ENCODE results near the gene CCDC141. TPM values are rescaled to one million over a fixed set of nuclear protein-coding genes. Genes with fewer than 3 reads are reported as not detected.

The CCDC141 gene
- total RNA-seq, 1 experiment from 2014 or later: 0.30 TPM

- H3K36me3 ChIP-seq (ENCODE audit: control insufficient read depth in 1 of 2, insufficient read depth in 2 of 2, low read length in 2 of 2): no peaks in the 10 kb centered on the region
- POLR2A ChIA-PET: no interaction called here
- H3K27me3 ChIP-seq (ENCODE audit: insufficient read depth, low read length): no peaks in the 10 kb centered on the region
- H3K4me3 ChIP-seq (replicated peaks in 1 of 2; ENCODE audit: low read depth in 1 of 2, low read length in 2 of 2): no peak overlapping the region
- H3K4me2 ChIP-seq (ENCODE audit: low read length): no peak overlapping the region
- H3K27ac ChIP-seq (ENCODE audit: low read depth, low read length): no peak overlapping the region
- ATAC-seq: no peak
- H3K9me3 ChIP-seq (ENCODE audit: control insufficient read depth in 1 of 2, insufficient read depth in 1 of 2, low read depth in 1 of 2, low read length in 2 of 2): no peaks in the 10 kb centered on the region
- no peak for DNase-seq (ENCODE audit: low read depth, low spot score)
- H3K79me2 ChIP-seq (ENCODE audit: insufficient read depth, low read length): no peaks in the 10 kb centered on the region
- RAD21 ChIA-PET (ENCODE audit: low non-redundant PET in 1 of 2, low total read pairs in 2 of 2, uncharacterized antibody in 2 of 2, unreplicated experiment in 2 of 2): no interaction called here
- no peak overlapping the region for H2AFZ ChIP-seq (ENCODE audit: low read depth, low read length, poor library complexity, severe bottlenecking)
- BruUV-seq (replicated peaks): no TSS peak
- no peak overlapping the region for H3K9ac ChIP-seq (ENCODE audit: low read length)
- H3K9me2 ChIP-seq (ENCODE audit: insufficient read depth): no peaks in the 10 kb centered on the region
- intact Hi-C loops (cut with micrococcal nuclease): no loop called here
- TF ChIP-seq POLR2A (IDR thresholded peaks at IDR 0.05; ENCODE audit: borderline replicate concordance, extremely low read depth, insufficient read depth, insufficient read length) (no peak), SP1 (IDR thresholded peaks at IDR 0.05; ENCODE audit: low read depth) (no peak), JUND (IDR thresholded peaks at IDR 0.05) (no peak), ZNF274 (IDR thresholded peaks at IDR 0.05; ENCODE audit: low read depth, low read length) (no peak), CTCF (IDR thresholded peaks at IDR 0.05 in 2 of 3, conservative IDR thresholded peaks at IDR 0.05 in 1 of 3; ENCODE audit: borderline replicate concordance in 1 of 3, insufficient read depth in 1 of 3, low read depth in 2 of 3, low read length in 2 of 3) (no peak), SIN3A (IDR thresholded peaks at IDR 0.05; ENCODE audit: low read depth) (no peak), EZH2phosphoT487 (IDR thresholded peaks at IDR 0.05; ENCODE audit: borderline replicate concordance) (no peak), ZFX (IDR thresholded peaks at IDR 0.05) (no peak), ELF1 (IDR thresholded peaks at IDR 0.05; ENCODE audit: borderline replicate concordance, low read depth) (no peak), ZBTB33 (IDR thresholded peaks at IDR 0.05; ENCODE audit: extremely low read depth, insufficient replicate concordance, low read length) (no peak), MAX (IDR thresholded peaks at IDR 0.05) (no peak), POLR2AphosphoS5 (IDR thresholded peaks at IDR 0.05; ENCODE audit: low read depth, low read length) (no peak), RAD21 (IDR thresholded peaks at IDR 0.05; ENCODE audit: low read depth) (no peak), FOSL1 (IDR thresholded peaks at IDR 0.05; ENCODE audit: low read depth) (no peak), TCF7L2 (IDR thresholded peaks at IDR 0.05; ENCODE audit: borderline replicate concordance, extremely low read depth, insufficient read depth, insufficient read length) (no peak), EZH2 (IDR thresholded peaks at IDR 0.05) (no peak), SRF (IDR thresholded peaks at IDR 0.05; ENCODE audit: low read depth) (no peak), CBX3 (IDR thresholded peaks at IDR 0.05; ENCODE audit: low read depth) (no peak), ATF3 (IDR thresholded peaks at IDR 0.05) (no peak)
- CTCF ChIA-PET: no interaction called here
- no peaks in the 10 kb centered on the region for H3K4me1 ChIP-seq (ENCODE audit: control insufficient read depth in 1 of 2, insufficient read depth in 2 of 2, low read length in 2 of 2)
- no peaks in the 10 kb centered on the region for H4K20me1 ChIP-seq (ENCODE audit: insufficient read depth)
These were observed 21.9 kb upstream of the CCDC141 start for GRCh38 chr2:179071810-179072355.

All from HCT116 (cell line).